ENCODE results near the gene CDK5RAP1.

Gene CDK5RAP1

DNA sequence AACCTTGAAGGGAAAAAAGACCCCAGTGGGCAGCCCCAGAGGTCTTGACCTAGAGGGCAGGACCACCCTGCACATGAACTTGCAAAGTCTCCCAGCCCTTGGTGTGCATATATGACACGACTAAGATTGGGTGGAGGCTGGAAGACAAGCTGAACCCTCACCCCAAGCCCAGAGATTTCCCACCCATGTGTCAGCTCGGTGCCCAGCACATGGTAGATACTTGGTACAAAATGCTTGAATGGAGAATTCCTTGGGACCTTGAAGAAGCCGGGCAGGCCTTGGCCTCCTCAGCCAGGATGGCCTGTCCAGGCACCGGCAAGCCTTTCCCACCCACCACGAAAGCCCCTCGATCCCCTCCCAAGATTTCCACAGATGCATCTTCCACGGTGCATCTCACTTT, 67.7 kb downstream of the CDK5RAP1 start:
- DNase-seq (ENCODE audit: low read depth in 3 of 3): no peak

DNA sequence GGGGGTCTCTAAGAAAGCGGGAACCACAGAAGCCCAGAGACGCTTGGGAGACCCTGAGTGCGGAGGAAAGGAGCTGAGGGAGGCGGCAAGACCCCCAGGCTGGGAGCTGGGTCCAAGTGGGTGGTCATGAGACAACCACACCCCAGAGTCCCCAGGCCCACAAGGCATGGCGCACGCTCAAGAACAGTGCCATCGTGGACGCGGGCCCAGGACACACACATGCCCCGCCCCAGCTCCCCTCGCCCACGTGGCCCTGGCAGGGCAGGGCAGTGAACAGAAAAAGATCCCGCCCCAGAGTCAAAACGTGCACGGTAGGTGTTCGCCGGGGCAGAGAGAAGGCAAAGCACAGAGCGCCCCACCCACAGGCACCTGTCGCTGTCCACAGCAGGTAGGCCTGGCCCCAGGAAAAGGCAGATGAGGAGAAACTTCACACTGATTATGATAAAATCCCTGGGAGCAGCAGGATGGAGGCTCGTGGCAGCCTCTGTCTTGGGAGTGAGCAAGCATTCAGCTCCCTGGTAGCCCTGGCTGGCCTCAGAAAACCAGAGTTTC, 68.3 kb downstream of the CDK5RAP1 start:
- no peak for DNase-seq (ENCODE audit: low read depth in 3 of 3)

GRCh38 chr20:33328157-33329137, 72.9 kb downstream of the CDK5RAP1 start:
- no peak for DNase-seq (ENCODE audit: low read depth in 3 of 3)

DNA sequence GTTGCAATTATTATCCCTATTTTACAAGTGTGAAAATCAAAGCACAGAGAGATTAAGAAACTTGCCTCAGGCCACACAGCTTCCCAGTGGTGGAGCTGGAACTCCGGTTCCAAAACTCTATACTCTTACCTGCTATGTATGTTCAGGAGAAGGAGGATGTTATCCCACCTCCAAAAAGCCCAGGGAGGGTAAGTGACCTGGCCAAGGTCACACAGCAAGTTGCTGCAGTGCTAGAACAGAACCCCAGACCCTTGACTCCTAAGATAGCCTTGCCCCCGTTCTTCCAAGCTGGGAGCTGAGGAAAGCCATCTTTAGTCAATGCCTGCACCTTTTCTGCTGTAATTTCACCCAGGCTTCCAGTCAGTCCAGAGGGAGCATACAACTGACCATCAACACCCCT, 76.0 kb downstream of the CDK5RAP1 start:
- no peak for DNase-seq (ENCODE audit: low read depth in 3 of 3)

DNA sequence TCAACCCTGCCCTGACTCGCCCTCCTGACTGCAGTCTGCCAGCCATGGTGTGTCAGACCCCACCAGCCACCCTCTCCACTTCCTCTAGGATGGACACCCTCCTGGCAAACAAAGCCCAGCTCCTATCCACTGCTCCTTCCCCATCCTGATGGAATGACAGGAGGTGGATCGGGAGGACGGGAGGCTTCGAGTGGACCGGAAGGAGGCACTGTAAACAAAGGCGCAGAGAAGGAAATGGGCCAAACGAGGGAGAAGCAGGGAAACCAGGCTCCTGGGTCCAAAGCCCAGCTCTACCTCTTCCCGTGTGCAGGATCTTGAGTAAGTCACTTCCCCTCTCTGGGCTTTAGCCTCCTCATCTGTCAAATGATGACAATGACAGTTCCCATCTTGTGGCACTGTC, 78.1 kb downstream of the CDK5RAP1 start:
- no peak for DNase-seq (ENCODE audit: low read depth in 3 of 3)

- DNase-seq (ENCODE audit: low read depth in 3 of 3): no peak
Observed at GRCh38 chr20:33322456-33322855, 78.9 kb downstream of the CDK5RAP1 start.

DNA sequence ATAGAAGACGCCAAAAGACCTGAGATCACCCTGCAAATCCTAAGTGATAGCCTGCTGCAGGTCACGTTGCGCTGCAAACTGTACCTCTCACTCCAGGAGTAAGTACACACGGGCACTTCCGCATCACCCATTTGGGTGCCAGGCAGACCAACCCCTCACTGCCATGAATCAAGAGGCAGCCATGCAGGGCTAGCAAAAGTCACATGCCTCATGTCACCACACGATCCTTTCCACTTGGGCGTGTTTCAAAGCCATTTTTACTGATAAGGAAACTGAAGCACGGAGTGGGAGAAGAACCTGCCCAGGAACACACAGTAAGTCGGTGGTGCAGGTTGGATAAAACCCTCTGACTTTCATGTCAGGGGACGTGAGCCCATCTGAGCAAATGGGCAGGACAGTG, 81.3 kb downstream of the CDK5RAP1 start:
- no peak for DNase-seq (ENCODE audit: low read depth in 3 of 3)

- DNase-seq (ENCODE audit: low read depth in 3 of 3): no peak
Observed at GRCh38 chr20:33318096-33318429, 83.3 kb downstream of the CDK5RAP1 start.

DNA sequence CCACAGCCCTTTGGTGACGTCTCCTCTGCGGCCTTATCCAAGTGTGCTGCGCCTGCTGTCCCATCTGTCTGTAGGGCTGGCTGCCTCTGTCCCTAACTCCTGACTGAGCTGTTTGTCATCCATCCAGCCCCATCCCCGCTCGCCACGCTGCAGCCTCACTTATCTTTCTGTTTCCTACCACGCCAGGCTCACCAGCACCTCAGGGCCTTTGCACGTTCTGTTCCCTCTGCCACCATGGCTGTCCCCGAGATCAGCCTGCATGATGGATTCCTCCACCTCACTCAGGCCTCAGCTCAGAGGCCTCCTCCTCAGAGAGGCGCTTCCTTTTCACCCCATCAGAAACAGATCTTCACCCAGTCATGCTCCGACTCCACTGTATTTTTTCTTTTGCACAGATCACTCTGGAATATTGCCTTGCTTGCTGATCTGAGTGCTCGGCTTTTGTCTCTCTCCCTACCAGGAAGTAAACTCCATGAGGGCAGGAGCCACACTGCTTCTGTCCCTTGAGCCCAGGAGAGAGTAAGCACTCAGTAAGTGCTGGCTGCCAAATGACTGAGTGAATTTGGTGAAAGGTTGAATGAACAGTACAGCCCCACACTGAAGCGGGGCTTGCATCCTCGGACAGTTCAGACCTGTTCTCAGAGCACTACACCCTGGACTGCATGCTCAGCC, 83.8 kb downstream of the CDK5RAP1 start:
- no peak for DNase-seq (ENCODE audit: low read depth in 3 of 3)

GRCh38 chr20:33316958-33317357, 84.4 kb downstream of the CDK5RAP1 start:
- DNase-seq (ENCODE audit: low read depth in 3 of 3): no peak

GRCh38 chr20:33316343-33316742, 85.0 kb downstream of the CDK5RAP1 start:
- DNase-seq (ENCODE audit: low read depth in 3 of 3): no peak

DNA sequence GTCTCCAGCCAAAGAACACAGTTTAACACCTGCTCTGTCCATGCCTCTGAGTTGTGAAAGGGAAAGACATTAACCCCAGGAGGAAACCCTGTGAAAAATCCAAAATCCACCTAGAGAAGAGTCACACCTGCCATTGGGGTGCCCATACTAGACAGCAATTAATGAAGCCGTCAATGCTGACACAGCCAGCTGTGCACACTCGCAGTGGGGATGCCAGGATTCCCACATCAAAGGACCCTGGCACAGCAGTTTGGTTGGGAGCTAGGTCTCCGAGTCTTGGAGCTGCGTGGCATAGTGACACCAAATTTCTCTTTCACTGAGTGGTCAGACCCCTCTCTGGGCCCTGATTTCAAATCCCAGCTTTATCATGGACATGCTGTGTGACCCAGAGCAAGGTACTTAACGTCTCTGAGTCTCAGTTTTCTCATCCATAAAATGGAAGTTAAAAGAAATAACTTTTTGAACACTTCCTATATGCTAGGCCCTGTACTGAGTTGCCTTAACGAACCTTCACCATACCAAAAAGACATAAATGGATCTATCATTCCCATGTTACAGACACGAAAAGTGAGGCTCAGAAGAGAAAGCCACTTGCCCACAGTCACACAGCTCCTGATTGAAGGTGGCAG, 87.5 kb downstream of the CDK5RAP1 start:
- DNase-seq (ENCODE audit: low read depth in 3 of 3): no peak

DNA sequence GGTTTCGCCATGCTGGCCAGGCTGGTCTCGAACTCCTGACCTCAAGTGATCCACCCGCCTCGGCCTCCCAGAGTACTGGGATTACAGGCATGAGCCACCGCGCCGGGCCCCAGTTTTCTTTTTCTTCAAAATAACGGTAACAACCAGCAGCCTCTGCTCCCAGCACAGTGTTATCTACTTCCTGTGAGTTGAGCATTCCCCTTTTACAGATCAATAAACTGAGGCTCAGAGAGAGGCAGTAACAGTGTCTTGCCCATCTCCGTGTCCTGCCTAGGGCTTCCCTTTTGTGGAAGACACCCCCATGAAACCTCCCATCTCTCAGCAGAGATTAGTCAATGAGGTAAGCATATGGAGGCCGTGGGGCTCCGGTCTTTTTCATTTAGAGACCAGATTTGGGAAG, 88.7 kb downstream of the CDK5RAP1 start:
- DNase-seq (ENCODE audit: low read depth in 3 of 3): no peak

- no peak for DNase-seq (ENCODE audit: low read depth in 3 of 3)
Observed at GRCh38 chr20:33311996-33312395, 89.3 kb downstream of the CDK5RAP1 start.

DNA sequence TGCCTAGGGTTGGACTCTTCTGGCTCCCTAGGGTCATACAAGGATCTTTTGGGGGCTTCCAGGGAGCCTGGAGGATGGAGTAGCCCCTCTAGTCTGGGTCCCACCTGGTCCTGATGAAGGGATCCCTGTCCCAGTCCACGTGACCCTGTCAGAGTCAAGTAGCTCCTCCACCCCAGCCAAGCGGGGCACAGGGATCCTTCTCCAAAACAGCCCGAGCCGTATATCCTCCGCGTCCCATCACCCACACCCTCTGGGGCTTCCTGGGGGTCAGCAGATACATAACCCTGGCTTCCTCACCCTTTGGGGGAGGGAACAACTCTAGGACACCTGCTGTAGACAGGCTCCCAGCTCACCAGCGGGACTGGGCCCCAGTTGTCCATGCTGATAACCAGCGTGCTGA, 90.3 kb downstream of the CDK5RAP1 start:
- no peak for DNase-seq (ENCODE audit: low read depth in 3 of 3)

- no peak for DNase-seq (ENCODE audit: low read depth in 3 of 3)
Observed at GRCh38 chr20:33310327-33310899, 90.9 kb downstream of the CDK5RAP1 start.

- DNase-seq (ENCODE audit: low read depth in 3 of 3): no peak
Observed at GRCh38 chr20:33309631-33310030, 91.7 kb downstream of the CDK5RAP1 start.
